ENCODE data around the gene BACH2.
"Not testable (repeated sequence)": the region's sequence is repeated elsewhere in the genome, so short reads cannot be mapped to it uniquely, and the experiment has no call there.

Gene BACH2

GRCh38 chr6:90298459-90299053 is 1.9 kb upstream of the BACH2 start:
- no peak for DNase-seq

DNA sequence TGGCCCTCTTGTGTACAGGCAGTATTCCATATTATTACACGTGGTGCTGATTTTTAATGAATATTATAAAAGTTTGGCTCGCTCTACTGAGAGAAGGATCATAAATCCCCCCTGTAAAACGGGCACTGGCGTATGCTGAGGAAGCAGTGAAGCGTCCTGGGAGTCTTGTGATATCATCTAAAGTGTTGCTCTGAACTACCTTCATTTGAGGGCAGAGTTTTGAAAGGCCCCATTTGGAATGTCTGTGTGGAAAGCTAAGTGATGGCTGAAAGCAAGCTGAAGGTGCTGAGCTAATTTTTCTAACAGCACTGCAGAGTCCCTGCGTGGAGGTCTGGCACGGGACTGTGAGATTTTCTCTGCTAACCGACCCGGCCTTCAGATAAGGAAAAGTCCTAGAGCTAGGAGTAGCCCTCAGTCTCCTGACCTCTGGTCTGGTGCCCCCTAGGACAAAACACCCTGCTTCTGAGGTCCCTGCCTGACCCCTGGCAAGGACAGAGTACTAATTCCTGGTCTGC is 1.3 kb upstream of the BACH2 start:
- no peak for DNase-seq

GRCh38 chr6:90297115-90297866 is 648 bp upstream of the BACH2 start:
- DNase-seq = no peak

DNA sequence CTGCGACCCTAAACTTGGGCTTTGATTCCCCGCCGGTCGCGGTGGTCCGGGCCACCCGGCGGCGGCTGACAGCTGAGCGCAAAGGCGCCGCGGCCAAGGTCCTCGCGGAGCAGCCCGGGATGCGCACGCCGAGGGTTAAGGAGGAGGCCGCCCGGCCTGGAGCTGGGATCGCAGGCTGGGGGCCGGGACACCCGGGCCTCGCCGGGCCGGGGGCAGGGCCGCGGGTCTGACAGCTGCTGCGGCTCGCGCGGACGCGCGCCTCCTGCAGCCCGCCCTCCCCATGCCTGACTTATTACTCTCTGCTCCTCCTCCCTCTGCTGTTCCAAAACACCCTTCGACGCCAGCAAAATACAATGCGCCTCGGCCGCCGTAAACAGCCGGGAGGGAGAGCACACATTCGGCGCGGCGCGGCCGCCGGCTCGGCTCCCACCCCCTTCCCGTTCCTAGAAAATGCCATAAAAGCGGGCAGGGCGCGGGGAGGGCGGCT is 746 bp downstream of the BACH2 start:
- DNase-seq = peak; percentile 52

- peak; percentile 72 for DNase-seq
Observed at GRCh38 chr6:90294989-90295853, 1.4 kb downstream of the BACH2 start.

DNA sequence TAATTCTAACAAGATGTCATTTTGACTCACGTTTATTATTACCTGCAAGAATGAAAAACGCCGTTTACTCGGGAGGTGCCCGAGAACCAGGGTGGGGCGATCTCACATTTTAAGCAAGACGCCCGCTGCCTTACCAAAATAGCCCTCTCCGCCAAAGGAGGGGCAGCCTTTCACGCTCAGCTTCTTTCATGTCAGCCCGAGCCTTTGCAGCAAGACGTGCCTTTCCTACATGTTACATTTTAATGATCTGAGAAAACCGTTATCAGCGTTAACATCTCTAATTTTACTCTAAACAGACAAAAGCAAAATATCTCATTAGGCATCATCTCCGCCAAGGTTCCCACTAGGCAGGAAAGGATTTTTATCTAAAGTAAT is 2.0 kb downstream of the BACH2 start:
- no peak for DNase-seq

- DNase-seq = no peak
Observed at GRCh38 chr6:90294008-90294511, 2.6 kb downstream of the BACH2 start.

- DNase-seq = no peak
Observed at GRCh38 chr6:90293319-90293953, 3.2 kb downstream of the BACH2 start.

- no peak for DNase-seq
Observed at GRCh38 chr6:90291565-90291964, 5.1 kb downstream of the BACH2 start.

DNA sequence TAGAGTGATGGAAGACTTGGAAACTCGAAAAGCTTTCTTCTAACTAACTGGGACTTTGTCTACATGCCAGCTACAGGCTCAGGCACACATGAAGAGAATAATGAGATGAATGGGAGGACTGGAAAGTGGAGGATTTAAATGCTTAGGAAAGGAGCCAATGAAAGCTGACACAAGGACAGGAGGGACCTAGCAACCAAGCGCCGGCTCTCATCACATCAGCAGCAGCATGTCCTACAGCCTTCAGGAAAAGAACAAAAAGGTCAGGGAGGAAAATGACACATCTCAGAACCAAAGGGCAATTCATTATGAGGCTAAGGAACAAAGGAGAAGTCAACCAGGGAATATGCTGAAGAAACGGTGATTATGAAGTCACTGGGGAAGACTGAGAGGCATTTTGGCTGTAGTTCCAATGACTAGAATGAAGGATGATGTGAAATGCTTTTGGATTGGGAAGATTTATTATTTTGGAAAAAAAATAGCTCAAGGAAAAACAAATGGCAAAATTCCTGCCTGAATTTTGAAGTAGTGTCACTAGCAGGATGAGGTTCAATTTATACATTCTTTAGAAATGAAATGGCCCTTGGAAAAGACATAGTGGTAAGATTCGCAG is 5.7 kb downstream of the BACH2 start:
- no peak for DNase-seq

DNA sequence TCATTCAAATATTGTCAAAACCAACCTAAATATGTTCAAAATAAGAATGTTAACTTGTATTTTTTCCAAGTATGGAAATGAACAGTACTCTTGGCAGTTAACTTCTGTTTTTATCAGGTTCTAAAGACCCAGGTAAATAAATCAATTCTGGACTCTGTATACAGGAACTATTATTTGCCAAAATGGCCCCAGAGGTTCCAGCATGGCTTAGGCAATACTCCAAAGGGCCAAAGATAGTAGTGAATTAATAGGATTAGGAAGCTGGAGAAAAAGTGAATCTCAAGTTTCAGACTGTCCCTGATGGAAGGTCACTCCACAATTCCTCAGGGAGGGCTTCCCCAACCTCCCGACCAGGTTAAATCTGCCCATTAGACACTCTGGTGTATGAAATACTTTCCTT is 6.7 kb downstream of the BACH2 start:
- DNase-seq = no peak

DNA sequence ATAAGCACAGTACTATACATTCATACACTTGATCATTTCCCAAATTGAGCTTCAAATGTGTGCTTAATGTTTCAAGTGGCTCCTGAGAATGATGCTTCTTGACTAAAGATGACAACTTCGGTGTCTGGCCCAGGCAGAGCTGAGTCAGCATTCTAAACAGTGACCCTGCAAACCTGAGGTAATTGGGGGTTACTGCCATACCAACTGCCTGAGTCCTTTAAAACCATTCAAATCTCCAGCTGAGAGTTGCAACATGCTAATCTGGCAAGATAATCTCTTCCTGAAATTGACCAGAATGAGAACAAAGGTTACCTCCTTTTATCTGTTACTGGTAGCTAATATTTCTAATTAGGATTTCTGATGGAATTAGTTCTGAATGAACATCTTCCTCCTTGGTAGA is 8.2 kb downstream of the BACH2 start:
- no peak for DNase-seq

DNA sequence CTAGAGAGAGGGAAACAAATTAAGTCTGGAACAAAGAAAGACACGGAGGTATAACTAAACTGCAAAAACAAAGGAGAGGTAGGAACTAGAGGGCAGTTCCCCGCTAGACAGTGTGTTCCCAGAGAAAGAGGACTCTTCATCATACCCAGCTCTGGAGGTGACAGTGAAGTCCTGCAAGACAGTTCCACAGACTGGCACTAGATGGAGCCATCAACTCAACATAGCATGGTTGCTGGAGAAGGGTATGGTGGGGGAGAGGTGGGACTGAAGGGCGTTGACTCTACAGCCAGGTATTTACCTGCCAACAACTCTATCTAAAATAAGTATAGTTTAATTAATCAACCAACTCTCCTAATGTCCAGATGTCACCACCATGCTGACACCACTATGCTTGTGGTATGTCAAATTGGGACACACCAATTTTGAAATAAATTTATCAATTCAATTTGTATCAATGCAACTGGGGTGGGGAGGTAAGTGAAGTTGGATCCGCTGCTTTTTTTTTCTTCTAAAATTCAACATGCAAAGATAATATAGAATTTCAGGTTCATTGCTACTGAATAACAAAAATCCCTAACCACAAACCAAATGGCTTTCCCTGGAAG is 9.7 kb downstream of the BACH2 start:
- DNase-seq = peak; percentile 54

GRCh38 chr6:90285611-90286381 is 10.8 kb downstream of the BACH2 start:
- DNase-seq = no peak

GRCh38 chr6:90285042-90285481 is 11.6 kb downstream of the BACH2 start:
- DNase-seq = no peak

DNA sequence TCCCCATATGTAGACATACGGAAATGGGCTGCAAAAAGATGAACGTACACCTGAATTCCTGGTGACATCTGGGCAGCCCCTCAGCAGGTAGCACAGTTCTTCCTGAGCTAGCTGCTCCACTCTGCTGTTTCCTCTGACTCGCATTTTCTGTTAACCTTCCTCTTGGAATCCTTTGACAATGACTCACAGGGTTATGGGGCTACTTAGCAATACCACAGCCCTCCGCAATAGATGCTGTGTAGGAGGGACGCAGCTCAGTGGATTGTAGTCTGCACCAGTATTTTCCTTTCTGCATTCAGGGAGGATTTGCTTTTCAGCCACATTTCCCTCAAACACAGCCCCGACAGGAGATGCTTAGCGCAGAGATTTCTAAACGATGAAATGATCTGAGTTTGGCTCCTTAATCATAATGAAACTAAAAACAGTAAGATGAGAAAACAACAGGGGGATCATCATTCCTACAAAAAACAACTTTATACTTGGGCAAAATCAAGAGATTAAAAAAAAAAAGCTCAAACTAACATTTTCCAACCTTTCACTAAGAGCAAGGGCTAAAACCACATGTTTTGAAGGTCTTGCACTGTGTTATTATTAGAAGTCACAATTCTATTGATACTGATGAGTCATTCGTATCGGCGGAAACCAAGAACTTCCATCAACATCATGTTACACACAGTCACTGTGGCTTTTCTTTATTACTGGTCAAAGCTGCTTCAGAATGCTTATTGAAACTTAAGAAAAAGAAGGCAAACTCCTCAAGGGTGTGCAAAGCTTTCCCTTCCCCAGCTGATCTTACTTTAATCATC is 12.2 kb downstream of the BACH2 start:
- DNase-seq = peak; percentile 40

DNA sequence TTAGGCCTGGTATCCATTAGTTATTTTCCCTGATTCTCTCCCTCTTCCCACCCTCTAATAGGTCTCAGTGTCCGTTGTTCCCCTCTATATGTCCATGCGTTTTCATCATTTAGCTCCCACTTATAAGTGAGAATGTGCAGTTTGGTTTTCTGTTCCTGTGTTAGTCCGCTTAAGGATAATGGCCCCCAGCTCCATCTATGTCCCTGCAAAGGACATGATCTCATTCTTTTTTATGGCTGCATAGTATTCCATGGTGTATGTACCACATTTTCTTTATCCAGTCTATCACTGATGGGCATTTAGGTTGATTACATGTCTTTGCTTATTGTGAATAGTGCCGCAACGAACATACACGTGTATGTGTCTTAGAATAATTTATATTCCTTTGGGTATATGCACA is 14.4 kb downstream of the BACH2 start:
- not testable (repeated sequence) for DNase-seq

DNA sequence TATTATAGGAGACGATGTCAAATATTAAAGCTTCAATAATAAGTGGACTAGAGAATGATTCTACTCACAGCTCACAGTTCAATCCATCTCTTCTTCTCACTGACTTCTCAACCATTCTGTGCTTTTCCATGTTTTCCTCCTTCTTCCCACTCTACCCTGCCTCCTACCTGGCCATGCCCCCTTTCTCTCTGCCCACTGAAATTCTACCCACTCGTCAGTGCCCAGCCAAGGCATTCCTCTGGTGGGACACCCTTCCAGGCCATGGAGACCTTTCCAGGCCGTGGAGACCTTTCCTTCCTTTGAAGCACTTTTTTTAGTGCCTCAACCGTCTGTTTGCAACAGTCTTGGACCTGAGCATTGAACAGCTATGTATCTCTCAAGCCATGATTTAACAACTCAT is 18.5 kb downstream of the BACH2 start:
- DNase-seq = no peak

DNA sequence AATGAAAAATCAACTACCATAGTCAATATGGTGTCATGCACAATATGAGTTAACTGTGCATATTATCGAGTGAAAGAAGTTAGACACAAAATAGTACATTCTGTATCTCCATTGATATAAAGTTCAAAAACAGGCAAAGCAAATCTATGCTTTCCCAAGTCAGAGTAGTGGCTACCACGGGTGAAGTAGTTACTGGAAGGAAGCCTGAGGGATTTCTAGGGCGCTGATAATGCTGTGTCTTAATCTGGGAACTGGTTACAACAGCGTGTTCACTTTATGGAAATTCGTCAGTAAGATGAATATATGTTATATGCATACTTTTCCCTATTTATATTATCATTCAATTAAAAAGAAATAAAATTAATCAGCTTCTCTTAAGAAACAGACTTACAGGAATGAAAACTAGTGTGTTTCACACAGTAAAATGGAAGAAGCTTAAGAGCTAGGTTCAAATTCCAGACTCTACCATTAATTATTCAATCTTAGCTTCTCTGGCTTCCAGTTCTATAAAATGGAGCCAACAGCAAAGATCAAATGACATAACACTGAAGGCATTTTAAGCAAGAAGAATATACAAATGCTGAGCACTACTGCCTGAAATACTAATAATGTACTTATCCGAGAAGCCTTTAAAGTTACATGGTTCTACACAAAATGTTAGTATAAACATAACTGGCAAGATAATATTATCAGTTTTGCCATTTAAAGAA is 19.2 kb downstream of the BACH2 start:
- DNase-seq = no peak

Data from activated T-cell treated with anti-CD3 and anti-CD28 coated beads for 4 hours (primary cell).